ENCODE results near the gene MTHFSD. TPM values are rescaled to one million over a fixed set of nuclear protein-coding genes. Genes with fewer than 3 reads are reported as not detected.
A peak's percentile ranks its signal among the peaks of the same experiment; 100 is the strongest.

MTHFSD gene
- total and polyA plus RNA-seq, 10 donors = 9.1 to 32.1 (median 18.0) TPM

- WGBS, 5 donors = 3 to 4% (median 4%) methylated on average over 12 to 88 of the region's 88 CpGs
- no peaks in the 10 kb centered on the region for H3K9me3 ChIP-seq
- peaks cover 4 to 48% (median 37%) of the 10 kb centered on the region in 6 donors for H3K4me1 ChIP-seq
- intact Hi-C loops (cut with DNase I; ENCODE audit: low total_unique reads) = loop anchor here (10.0 kb wide), 1 partner anchor 1068 kb away; no protein-coding TSS in a partner anchor
- H3K4me3 ChIP-seq = peak overlapping the region in 6 of 8 donors; percentile 19 to 59 (median 27)
- DNase-seq = peak; percentile 71
- H3K36me3 ChIP-seq = no peaks in the 10 kb centered on the region
- H3K27ac ChIP-seq = no peak overlapping the region
- TF ChIP-seq POLR2A (IDR thresholded peaks at IDR 0.05) (no peak), CTCF (IDR thresholded peaks at IDR 0.05 in 8 of 11, conservative IDR thresholded peaks at IDR 0.05 in 3 of 11) (no peak), POLR2AphosphoS5 (IDR thresholded peaks at IDR 0.05) (no peak)
- peaks cover 13 to 100% (median 82%) of the 10 kb centered on the region in 7 donors for H3K27me3 ChIP-seq (replicated peaks in 1 of 7)
Observed at GRCh38 chr16:86566966-86567700, 12.1 kb upstream of the MTHFSD start.

GRCh38 chr16:86566601-86566965, 11.5 kb upstream of the MTHFSD start, which contains the start of gene FOXC2:
TSS of gene FOXC2 (plus strand) at chr16:86566829. CDS start at chr16:86567336, 507 bp downstream.
- 1 to 8% (median 2%) methylated on average over 19 to 30 of the region's 30 CpGs for WGBS, 5 donors
- Histone ChIP-seq H3K4me1 (peaks cover 4 to 48% (median 37%) of the 10 kb centered on the region in 6 donors), H3K27me3 (replicated peaks in 1 of 7) (peaks cover 13 to 99% (median 78%) of the 10 kb centered on the region in 7 donors), H3K9me3 (no peaks in the 10 kb centered on the region), H3K36me3 (no peaks in the 10 kb centered on the region), H3K4me3 (peak within 1 kb of the TSS in 6 of 8 donors; percentile 19 to 59 (median 27)), H3K27ac (no peak within 1 kb of the TSS)
- intact Hi-C loops (cut with DNase I; ENCODE audit: low total_unique reads) = loop anchor here (10.0 kb wide), 1 partner anchor 1068 kb away; no protein-coding TSS in a partner anchor
- TF ChIP-seq CTCF (IDR thresholded peaks at IDR 0.05 in 8 of 11, conservative IDR thresholded peaks at IDR 0.05 in 3 of 11) (no peak), POLR2AphosphoS5 (IDR thresholded peaks at IDR 0.05) (no peak), POLR2A (IDR thresholded peaks at IDR 0.05) (no peak)
- DNase-seq = peak; percentile 79

DNA sequence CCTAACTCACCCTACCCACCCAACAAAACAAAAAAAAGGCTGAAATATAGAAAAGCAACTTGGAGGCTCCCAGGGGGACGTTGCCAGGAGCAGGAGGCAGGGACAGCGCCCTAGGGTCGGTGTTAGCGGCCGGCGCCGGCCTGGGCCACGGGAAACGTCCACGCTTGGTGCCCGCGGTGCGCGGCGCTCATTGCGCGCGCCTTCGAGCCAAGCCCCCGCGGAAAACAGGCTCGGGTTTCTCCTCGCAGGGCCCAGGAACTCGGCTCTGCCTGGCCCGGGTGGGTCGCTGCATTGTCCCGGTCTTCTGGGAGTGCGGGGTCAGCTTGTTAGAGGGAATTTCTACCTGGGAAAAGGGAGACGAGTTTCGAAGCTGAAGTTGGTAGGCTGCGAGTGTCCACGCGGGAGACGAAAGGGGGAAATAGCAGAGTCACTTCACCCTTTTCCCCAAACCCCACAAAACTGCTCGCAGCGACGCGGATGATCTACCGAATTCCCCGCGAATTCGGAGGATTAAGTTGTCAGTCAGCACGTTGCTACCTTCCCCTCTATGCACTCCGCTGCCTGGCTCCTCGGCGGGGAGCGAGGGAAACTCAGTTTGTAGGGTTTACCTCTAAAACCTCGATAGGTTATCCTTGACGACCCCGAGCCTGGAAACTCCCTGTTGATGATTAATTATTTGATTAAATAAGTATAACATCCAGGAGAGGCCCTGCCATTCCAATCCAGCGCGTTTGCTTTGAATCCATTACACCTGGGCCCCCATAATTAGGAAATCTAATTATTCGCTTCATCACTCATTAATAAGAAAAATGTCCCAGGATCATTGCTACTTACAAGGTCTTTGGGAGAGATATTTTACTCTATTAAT, 10.8 kb upstream of the MTHFSD start:
- 5 to 20% (median 7%) methylated on average over 41 to 53 of the region's 53 CpGs for WGBS, 5 donors
- Histone ChIP-seq H3K27ac (no peak overlapping the region), H3K9me3 (no peaks in the 10 kb centered on the region), H3K27me3 (replicated peaks in 1 of 7) (peaks cover 13 to 99% (median 71%) of the 10 kb centered on the region in 7 donors), H3K36me3 (no peaks in the 10 kb centered on the region), H3K4me3 (no peak overlapping the region), H3K4me1 (peaks cover 4 to 48% (median 37%) of the 10 kb centered on the region in 6 donors)
- TF ChIP-seq CTCF (IDR thresholded peaks at IDR 0.05 in 8 of 11, conservative IDR thresholded peaks at IDR 0.05 in 3 of 11) = no peak
- TF ChIP-seq POLR2AphosphoS5 (IDR thresholded peaks at IDR 0.05) = no peak
- no peak for TF ChIP-seq POLR2A (IDR thresholded peaks at IDR 0.05)
- peak; percentile 68 for DNase-seq
- intact Hi-C loops (cut with DNase I; ENCODE audit: low total_unique reads) = loop anchor here (10.0 kb wide), 1 partner anchor 1069 kb away; no protein-coding TSS in a partner anchor

All from spleen (tissue), 11 donors.